ENCODE measurements around the gene LRRTM3.

LRRTM3 gene

DNA sequence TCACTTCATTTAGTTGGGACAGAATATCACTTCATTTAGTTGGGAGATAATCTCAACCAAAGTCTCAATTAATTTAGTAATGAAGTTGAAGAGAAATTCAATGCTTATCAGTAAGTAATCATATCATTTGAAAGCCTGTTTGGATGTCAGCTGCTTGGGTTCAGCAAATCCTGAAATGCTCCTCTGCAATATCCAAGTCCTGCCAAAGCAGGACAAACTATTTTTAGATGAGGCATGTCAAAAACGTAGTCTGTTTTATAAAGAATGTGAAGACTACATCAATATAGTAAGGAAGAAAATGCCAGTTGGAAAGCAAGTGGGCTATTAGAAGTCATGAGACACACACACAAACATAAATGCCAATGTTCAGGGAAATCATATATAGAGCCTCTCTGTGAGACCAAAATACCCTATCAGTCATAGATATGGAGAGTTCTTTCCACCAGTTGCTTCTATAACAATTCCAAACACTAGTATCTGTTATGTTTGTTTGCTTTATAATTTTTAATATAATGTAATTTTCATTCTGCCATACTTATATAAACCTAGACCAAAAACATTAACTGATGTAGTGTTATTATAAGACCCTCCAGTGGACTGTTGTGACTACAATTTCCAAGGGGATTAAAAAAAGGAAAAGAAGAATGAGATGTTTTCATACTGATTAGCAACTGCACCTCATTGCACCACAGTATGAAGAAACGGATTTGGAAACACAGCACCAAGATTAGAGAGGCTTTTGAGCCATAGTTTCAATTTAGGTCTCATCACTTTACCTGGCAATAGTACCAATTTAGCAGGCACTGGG, 160.7 kb downstream of the LRRTM3 start:
- no peak for DNase-seq (ENCODE audit: low read depth)
- TF ChIP-seq, protein P1, sequence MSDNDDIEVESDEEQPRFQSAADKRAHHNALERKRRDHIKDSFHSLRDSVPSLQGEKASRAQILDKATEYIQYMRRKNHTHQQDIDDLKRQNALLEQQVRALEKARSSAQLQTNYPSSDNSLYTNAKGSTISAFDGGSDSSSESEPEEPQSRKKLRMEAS (IDR thresholded peaks at IDR 0.05; ENCODE audit: low read depth, low read length) = no peak
- H3K4me3 ChIP-seq (ENCODE audit: low read depth, low read length) = no peak overlapping the region

DNA sequence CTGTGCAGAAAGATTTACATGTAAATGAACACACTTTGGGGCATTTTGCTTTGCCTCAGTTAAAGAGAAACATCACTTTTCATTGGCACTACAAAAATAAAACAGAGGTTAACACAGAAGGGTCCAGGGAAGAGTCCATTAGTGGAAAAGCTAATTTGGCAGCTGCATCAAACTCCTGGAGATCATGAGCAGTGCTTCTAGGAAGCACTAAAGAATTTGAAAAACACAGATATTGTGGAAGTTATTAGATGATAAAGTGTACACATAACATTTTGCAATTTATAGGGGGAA, 161.2 kb downstream of the LRRTM3 start:
- TF ChIP-seq, protein P2, sequence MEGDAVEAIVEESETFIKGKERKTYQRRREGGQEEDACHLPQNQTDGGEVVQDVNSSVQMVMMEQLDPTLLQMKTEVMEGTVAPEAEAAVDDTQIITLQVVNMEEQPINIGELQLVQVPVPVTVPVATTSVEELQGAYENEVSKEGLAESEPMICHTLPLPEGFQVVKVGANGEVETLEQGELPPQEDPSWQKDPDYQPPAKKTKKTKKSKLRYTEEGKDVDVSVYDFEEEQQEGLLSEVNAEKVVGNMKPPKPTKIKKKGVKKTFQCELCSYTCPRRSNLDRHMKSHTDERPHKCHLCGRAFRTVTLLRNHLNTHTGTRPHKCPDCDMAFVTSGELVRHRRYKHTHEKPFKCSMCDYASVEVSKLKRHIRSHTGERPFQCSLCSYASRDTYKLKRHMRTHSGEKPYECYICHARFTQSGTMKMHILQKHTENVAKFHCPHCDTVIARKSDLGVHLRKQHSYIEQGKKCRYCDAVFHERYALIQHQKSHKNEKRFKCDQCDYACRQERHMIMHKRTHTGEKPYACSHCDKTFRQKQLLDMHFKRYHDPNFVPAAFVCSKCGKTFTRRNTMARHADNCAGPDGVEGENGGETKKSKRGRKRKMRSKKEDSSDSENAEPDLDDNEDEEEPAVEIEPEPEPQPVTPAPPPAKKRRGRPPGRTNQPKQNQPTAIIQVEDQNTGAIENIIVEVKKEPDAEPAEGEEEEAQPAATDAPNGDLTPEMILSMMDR (IDR thresholded peaks at IDR 0.05; ENCODE audit: low read depth, low read length) = no peak
- TF ChIP-seq MYC (IDR thresholded peaks at IDR 0.05; ENCODE audit: low read depth, low read length) = no peak
- TF ChIP-seq, protein P1 (IDR thresholded peaks at IDR 0.05; ENCODE audit: low read depth, low read length) = no peak
- no peak for TF ChIP-seq POLR2A (IDR thresholded peaks at IDR 0.05; ENCODE audit: extremely low read depth, insufficient read length)
- DNase-seq (ENCODE audit: low read depth) = no peak

DNA sequence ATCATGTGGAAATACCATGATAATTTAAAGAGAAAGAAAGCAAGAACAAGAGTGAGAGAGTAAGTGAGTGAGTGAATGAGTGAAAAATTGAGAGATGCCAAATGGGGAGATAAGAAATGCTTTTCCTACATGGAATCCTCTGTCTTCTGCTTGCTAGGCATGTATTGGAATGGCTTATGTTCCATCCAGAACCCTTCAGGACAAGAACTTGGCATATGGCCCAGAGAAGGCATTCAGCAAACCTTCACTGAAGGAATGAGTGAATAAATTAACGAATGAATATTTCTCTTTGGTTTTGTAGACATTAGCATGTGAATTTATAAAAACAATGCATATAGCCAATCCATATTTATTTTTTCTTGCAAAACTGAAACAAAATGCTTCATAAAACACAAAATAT, 162.2 kb downstream of the LRRTM3 start:
- TF ChIP-seq, protein P1 (IDR thresholded peaks at IDR 0.05; ENCODE audit: low read depth, low read length) = no peak
- no peak for TF ChIP-seq POLR2A (IDR thresholded peaks at IDR 0.05; ENCODE audit: extremely low read depth, insufficient read length)
- TF ChIP-seq MYC (IDR thresholded peaks at IDR 0.05; ENCODE audit: low read depth, low read length) = no peak
- TF ChIP-seq, protein P2 (IDR thresholded peaks at IDR 0.05; ENCODE audit: low read depth, low read length) = no peak
- DNase-seq (ENCODE audit: low read depth) = no peak
- H3K4me3 ChIP-seq (ENCODE audit: low read depth, low read length) = no peak overlapping the region

More for the DNA sequence above, 161.2 kb downstream of the LRRTM3 start:
- H3K4me3 ChIP-seq (ENCODE audit: low read depth, low read length) = no peak overlapping the region

DNA sequence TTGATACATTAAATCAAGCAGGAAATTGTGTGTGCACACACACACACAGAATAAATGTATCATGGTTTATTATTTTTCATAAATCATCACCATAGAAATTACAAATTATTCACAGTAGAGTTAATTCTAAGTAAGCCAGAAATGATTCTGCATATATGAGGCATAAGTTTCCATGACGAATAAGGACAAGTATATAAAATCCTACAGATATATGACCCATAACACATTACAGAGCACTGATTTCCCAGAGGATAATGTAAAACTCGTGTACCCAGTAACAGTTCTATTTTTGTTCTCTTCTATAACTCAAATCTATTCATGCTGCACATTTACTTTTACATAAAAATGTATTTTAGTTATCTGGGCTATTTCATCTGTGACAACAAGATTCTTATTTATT, 169.7 kb downstream of the LRRTM3 start:
- no peak overlapping the region for H3K4me3 ChIP-seq (ENCODE audit: low read depth, low read length)
- no peak for DNase-seq (ENCODE audit: low read depth)
- TF ChIP-seq MYC (IDR thresholded peaks at IDR 0.05; ENCODE audit: low read depth, low read length) (no peak), POLR2A (IDR thresholded peaks at IDR 0.05; ENCODE audit: extremely low read depth, insufficient read length) (no peak)
- TF ChIP-seq, protein P1 (IDR thresholded peaks at IDR 0.05; ENCODE audit: low read depth, low read length) = no peak
- TF ChIP-seq, protein P2 (IDR thresholded peaks at IDR 0.05; ENCODE audit: low read depth, low read length) = no peak

DNA sequence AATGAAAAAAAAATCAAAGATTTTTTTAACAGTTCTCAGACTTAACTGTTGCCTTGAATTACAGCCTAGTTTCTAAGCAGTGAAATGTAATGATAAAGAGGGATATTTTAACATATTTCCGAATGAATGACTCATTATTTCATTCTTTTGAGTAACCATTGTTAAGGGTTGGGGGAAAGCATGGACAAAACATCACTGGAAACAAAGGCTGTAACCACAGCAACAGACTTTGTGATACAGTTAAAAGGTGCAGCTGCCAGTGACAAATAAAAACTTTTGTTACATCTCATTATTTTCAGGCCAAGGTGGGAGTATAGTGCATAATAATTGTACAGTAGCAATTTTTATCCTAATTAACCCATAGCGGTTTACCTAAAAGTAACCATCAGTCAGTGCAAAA, 172.6 kb downstream of the LRRTM3 start:
- DNase-seq (ENCODE audit: low read depth) = no peak
- no peak overlapping the region for H3K4me3 ChIP-seq (ENCODE audit: low read depth, low read length)
- no peak for TF ChIP-seq MYC (IDR thresholded peaks at IDR 0.05; ENCODE audit: low read depth, low read length)
- TF ChIP-seq POLR2A (IDR thresholded peaks at IDR 0.05; ENCODE audit: extremely low read depth, insufficient read length) = no peak
- TF ChIP-seq, protein P2 (IDR thresholded peaks at IDR 0.05; ENCODE audit: low read depth, low read length) = no peak
- TF ChIP-seq, protein P1 (IDR thresholded peaks at IDR 0.05; ENCODE audit: low read depth, low read length) = no peak

DNA sequence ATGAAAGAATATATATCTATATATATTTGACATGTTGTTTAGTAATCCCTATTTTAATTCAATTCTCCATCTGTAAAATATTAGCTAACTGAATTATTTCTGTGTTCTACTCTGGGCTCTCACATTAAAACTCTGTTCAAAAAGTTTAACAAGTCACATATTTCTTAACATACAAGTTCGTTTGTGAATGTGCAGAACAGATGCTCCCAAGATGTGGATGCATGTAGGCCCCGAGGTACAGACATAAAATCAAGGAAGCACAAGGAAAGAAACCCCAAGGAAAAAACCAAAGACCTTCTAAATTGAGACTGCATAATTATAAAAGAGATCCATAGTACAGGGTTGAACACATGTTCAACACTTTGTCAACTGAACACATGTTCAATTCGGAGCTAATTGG, 175.1 kb downstream of the LRRTM3 start:
- H3K4me3 ChIP-seq (ENCODE audit: low read depth, low read length) = no peak overlapping the region
- DNase-seq (ENCODE audit: low read depth) = no peak
- TF ChIP-seq POLR2A (IDR thresholded peaks at IDR 0.05; ENCODE audit: extremely low read depth, insufficient read length) (no peak), MYC (IDR thresholded peaks at IDR 0.05; ENCODE audit: low read depth, low read length) (no peak)
- TF ChIP-seq, protein P1 (IDR thresholded peaks at IDR 0.05; ENCODE audit: low read depth, low read length) = no peak

All from NB4 (cell line).